ENCODE results near the gene LYSET. TPM values are rescaled to one million over a fixed set of nuclear protein-coding genes. Genes with fewer than 3 reads are reported as not detected.
"Not testable (repeated sequence)": the region's sequence is repeated elsewhere in the genome, so short reads cannot be mapped to it uniquely, and the experiment has no call there.

Gene LYSET
- total RNA-seq, 1 donor from 2014 or later = 17.0 TPM

DNA sequence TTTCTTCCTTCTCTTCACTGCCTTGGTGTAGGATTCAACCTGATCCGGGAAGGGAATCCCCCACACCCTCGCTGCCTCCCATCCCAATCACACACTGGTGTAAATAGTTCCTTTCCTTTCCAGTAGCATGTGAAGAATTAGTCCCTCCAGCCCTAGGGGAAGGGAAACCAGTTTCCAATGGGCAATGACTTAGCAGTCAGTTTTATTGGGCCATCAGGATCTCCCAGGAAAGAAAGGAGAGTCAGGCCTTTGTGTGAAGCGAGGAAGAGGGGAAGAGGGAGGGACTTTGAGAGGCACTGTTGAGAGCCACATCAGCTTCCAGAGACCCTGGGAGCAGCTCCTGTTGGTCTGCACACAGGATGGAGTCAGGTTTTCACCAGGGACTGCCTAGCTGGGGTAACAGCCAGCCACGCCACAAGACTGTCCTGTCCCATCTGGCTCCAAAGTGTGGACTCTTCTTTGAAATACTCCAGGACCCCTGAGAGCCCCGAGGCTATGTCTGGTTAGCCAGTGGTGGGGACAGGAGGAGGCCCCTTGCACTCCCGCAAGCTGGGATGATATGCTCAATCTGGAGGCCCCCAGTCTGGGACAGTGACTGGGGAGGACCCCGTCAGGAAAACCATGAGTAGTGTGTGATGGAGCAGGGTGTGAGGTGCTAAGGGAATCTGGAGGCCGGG is 28.3 kb upstream of the LYSET start:
- H3K4me3 ChIP-seq (ENCODE audit: low read depth, low read length) = no peak overlapping the region
- TF ChIP-seq CTCF (IDR thresholded peaks at IDR 0.05; ENCODE audit: insufficient read depth, low read length, poor library complexity, severe bottlenecking) = no peak
- no peaks in the 10 kb centered on the region for H3K27me3 ChIP-seq (ENCODE audit: control insufficient read depth, insufficient read depth, low read length)
- DNase-seq (ENCODE audit: low read depth) = no peak
- no peaks in the 10 kb centered on the region for H3K36me3 ChIP-seq (ENCODE audit: control insufficient read depth, insufficient read depth, low read length)

DNA sequence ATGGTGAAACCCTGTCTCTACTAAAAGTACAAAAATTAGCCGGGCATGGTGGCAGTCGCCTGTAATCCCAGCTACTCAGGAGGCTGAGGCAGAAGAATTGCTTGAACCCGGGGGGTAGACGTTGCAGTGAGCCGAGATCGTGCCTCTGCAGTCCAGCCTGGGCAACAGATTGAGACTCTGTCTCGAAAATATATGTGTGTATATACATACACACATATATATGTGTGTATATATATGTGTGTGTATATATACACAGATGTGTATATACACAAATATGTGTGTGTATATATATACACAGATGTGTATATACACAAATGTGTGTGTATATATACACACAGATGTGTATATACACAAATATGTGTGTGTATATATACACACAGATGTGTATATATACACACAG is 26.8 kb upstream of the LYSET start:
- H3K4me3 ChIP-seq (ENCODE audit: low read depth, low read length); H3K27me3 ChIP-seq (ENCODE audit: control insufficient read depth, insufficient read depth, low read length); DNase-seq (ENCODE audit: low read depth); H3K36me3 ChIP-seq (ENCODE audit: control insufficient read depth, insufficient read depth, low read length): not testable (repeated sequence)

DNA sequence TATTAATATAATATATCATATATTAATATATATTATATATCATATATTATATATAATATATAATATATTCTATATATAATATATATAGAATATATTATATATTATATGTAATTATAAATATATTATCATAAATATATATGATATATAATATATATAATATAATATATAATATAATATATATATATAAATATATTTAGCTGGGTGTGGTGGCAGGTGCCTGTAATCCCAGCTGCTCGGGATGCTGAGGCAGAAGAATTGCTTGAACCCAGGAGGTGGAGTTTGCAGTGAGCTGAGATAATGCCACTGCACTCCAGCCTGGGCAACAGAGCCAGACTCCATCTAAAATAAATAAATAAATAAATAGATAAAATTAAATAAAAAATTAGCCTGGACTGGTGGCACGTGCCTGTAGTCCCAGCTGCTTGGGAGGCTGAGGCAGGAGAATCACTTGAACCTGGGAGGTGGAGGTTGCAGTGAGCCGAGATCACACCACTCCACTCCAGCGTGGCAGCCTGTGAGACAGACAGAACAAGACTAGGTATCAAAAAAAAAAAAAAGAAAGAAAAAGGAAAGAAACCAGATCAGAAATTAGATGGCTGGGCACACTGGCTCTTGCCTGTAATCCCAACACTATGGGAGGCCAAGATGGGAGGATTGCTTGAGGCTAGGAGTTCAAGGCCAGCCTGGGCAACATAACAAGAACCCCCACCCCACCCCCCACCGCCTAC is 25.3 kb upstream of the LYSET start:
- not testable (repeated sequence) for DNase-seq (ENCODE audit: low read depth); H3K27me3 ChIP-seq (ENCODE audit: control insufficient read depth, insufficient read depth, low read length); H3K36me3 ChIP-seq (ENCODE audit: control insufficient read depth, insufficient read depth, low read length); H3K4me3 ChIP-seq (ENCODE audit: low read depth, low read length)

DNA sequence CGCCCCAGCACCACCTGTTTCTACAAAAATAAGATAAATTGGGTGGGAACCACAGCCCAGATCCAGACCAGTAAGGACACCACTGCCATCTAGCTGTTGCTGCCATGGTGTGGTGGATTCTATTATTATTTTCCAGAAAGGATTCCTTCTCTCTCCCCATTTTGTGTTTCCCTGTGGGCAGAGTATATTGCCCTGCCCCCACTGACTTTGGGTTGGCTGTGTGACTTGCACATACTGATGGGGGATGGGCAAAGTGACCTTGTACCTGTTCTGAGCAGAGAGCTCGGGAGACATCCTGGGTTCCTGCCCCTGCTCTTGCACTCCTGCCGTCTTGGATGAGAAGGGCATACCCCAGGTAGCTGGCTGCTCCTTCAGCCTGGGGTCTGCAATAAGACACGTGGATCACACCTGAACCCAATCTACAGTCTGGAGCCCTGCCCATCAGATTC is 24.7 kb upstream of the LYSET start:
- peak; percentile 59 for TF ChIP-seq CTCF (IDR thresholded peaks at IDR 0.05; ENCODE audit: insufficient read depth, low read length, poor library complexity, severe bottlenecking)
- H3K4me3 ChIP-seq (ENCODE audit: low read depth, low read length) = no peak overlapping the region
- H3K27me3 ChIP-seq (ENCODE audit: control insufficient read depth, insufficient read depth, low read length) = no peaks in the 10 kb centered on the region
- no peak for DNase-seq (ENCODE audit: low read depth)
- H3K36me3 ChIP-seq (ENCODE audit: control insufficient read depth, insufficient read depth, low read length) = no peaks in the 10 kb centered on the region

GRCh38 chr14:93161411-93161940 is 23.6 kb upstream of the LYSET start:
- Histone ChIP-seq H3K36me3 (ENCODE audit: control insufficient read depth, insufficient read depth, low read length) (no peaks in the 10 kb centered on the region), H3K27me3 (ENCODE audit: control insufficient read depth, insufficient read depth, low read length) (no peaks in the 10 kb centered on the region), H3K4me3 (ENCODE audit: low read depth, low read length) (no peak overlapping the region)
- no peak for DNase-seq (ENCODE audit: low read depth)
- TF ChIP-seq CTCF (IDR thresholded peaks at IDR 0.05; ENCODE audit: insufficient read depth, low read length, poor library complexity, severe bottlenecking) = no peak

- Histone ChIP-seq H3K36me3 (ENCODE audit: control insufficient read depth, insufficient read depth, low read length) (no peaks in the 10 kb centered on the region), H3K27me3 (ENCODE audit: control insufficient read depth, insufficient read depth, low read length) (no peaks in the 10 kb centered on the region), H3K4me3 (ENCODE audit: low read depth, low read length) (no peak overlapping the region)
- DNase-seq (ENCODE audit: low read depth) = no peak
- no peak for TF ChIP-seq CTCF (IDR thresholded peaks at IDR 0.05; ENCODE audit: insufficient read depth, low read length, poor library complexity, severe bottlenecking)
Measured at GRCh38 chr14:93163564-93163963, 21.6 kb upstream of the LYSET start.

- not testable (repeated sequence) for H3K4me3 ChIP-seq (ENCODE audit: low read depth, low read length); H3K36me3 ChIP-seq (ENCODE audit: control insufficient read depth, insufficient read depth, low read length); H3K27me3 ChIP-seq (ENCODE audit: control insufficient read depth, insufficient read depth, low read length); DNase-seq (ENCODE audit: low read depth)
Measured at GRCh38 chr14:93165271-93166265, 19.5 kb upstream of the LYSET start.

- DNase-seq (ENCODE audit: low read depth); H3K27me3 ChIP-seq (ENCODE audit: control insufficient read depth, insufficient read depth, low read length); H3K4me3 ChIP-seq (ENCODE audit: low read depth, low read length); H3K36me3 ChIP-seq (ENCODE audit: control insufficient read depth, insufficient read depth, low read length): not testable (repeated sequence)
Measured at GRCh38 chr14:93168610-93169009, 16.5 kb upstream of the LYSET start.

- not testable (repeated sequence) for DNase-seq (ENCODE audit: low read depth); H3K27me3 ChIP-seq (ENCODE audit: control insufficient read depth, insufficient read depth, low read length); H3K36me3 ChIP-seq (ENCODE audit: control insufficient read depth, insufficient read depth, low read length)
Measured at GRCh38 chr14:93169619-93170018, 15.5 kb upstream of the LYSET start.

More at GRCh38 chr14:93169619-93170018, 15.5 kb upstream of the LYSET start:
- not testable (repeated sequence) for H3K4me3 ChIP-seq (ENCODE audit: low read depth, low read length)
